Measurements from ENCODE around the gene STK32C.

STK32C gene

DNA sequence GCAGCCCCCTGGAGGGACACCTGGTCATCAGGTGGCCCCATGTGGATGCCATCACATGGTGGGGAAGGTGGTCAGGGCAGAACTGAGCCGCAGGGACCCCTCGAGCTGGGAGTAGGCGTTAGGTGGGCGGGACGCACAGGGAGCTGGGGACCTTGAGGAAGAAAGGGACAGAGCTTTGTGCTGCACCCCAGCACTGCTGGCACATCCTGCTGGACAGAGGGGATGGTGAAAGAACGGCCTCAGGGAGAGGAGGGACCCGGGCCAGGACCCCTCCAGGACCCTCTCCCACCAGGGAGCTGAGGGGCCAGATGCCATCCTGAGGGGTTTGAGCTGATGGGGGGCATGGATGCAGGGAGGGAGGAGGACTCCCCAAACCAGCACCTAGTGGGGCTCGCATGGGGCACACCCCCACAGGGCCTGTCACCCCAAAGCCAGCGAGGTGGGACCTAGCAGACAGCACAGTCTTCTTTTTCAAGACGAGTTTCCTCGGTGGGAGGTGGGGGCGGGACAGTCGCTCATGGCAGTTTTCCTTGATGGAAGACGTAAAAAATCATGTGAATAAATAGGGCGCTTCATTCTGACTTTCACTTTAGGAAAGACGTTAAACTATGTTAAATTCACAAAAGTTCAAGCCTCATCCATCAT, 43.3 kb downstream of the STK32C start:
- no peak for DNase-seq

GRCh38 chr10:132263866-132264265, 43.9 kb downstream of the STK32C start:
- no peak for DNase-seq

- no peak for DNase-seq
These were observed 47.9 kb downstream of the STK32C start for GRCh38 chr10:132259702-132260482.

DNA sequence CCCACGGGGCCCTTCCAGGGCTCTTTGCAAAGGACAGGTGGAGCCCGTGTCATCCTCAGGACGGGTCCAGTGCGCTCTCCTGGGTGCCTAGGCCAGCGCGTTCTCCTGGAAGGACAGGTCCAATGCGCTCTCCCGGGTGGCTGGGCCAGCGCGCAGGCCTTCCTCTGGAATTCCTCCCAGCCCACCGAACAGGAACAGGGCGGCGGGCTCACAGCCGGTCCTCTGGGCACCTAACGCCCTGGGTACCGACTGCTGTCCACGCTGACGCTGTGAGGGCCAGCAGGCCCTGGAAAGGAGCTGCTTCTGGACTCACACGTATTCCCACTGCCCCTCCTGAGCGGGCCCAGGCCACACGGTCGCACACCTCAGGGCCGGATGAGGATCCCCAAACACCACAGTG, 49.3 kb downstream of the STK32C start:
- no peak for DNase-seq

DNA sequence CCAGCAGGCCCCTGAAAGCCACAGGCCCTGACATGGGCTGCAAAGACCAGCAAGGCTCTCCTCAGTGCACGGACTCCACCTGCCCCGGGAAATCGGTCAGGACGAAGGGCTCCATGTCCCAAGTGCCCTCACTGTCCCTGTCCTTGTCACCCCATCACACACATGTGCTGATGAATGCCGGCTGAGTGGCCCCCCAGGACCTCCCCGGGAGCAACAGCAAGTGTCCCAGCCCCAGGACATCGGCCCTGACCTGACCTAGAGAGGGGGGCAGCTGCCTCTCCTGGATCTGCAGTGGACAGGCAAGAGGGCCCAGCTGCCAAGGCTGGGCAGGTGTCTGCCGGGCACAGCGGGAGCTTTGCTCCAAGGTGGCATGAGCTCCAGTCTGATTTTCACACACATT, 49.8 kb downstream of the STK32C start:
- no peak for DNase-seq

- DNase-seq, result no peak
These were observed 50.5 kb downstream of the STK32C start for GRCh38 chr10:132257271-132257670.

DNA sequence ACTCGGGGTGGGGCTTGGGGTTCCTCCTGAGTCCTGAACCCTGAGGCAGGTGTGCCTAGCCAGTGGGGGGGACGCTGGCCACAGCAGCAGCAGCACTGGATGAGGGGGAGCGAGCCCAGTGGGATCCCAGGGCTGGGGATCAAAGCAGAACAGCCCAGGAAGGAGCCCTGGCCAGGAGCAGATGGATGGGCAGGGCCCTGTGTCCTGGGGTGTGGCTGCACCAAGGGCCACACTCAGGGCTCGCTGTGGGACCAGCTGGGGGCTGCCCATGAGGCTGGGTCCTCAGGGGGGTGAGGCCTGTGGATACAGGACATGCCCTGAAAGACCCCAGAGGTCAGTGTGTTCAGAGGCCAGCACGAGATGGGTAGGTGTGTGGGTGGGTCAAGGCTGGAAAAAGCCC, 50.9 kb downstream of the STK32C start:
- no peak for DNase-seq

- no peak for DNase-seq
These were observed 52.0 kb downstream of the STK32C start for GRCh38 chr10:132255489-132256344.

DNA sequence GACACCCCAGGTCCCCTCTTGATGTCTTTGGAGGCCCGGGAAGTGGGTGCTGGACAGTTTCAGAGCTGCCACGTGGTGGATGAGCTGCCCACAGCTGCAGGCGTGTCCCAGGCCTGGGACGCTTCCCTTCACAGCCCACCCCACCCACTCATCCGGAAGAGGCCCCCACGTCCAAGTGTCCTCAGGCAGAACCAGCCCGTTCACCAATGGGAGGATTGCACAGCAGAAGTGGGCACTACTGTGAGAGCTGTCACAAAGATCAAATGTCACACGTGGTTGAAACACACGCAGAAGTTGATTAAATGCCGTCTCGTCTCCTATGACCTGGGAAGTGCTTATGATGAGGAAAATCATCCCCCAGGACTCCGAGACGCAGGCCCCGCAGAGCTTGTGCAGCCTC, 52.9 kb downstream of the STK32C start:
- DNase-seq, result no peak

DNA sequence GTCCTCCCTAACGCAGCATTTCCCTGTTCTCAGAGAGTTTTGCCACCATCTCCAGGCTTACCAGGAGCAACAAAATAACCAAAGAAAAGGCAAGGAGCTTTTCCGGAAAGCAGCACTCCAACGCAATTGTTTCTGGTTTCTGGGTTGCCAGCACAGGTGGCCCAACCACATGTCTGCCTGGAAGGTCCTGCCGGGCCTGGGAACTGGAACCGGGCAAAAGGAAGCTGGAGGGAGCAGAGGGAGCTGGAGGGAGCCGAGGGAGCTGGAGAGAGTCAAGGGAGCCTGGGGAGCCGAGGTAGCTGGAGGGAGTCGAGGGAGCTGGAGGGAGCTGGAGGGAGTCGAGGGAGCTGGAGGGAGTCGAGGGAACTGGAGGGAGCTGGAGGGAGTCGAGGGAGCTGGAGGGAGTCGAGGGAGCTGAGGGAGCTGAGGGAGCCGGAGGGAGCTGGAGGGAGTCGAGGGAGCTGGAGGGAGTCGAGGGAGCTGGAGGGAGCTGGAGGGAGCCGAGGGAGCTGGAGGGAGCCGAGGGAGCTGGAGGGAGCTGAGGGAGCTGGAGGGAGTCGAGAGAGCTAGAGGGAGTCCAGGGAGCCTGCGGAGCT, 54.6 kb downstream of the STK32C start:
- DNase-seq, result no peak

DNA sequence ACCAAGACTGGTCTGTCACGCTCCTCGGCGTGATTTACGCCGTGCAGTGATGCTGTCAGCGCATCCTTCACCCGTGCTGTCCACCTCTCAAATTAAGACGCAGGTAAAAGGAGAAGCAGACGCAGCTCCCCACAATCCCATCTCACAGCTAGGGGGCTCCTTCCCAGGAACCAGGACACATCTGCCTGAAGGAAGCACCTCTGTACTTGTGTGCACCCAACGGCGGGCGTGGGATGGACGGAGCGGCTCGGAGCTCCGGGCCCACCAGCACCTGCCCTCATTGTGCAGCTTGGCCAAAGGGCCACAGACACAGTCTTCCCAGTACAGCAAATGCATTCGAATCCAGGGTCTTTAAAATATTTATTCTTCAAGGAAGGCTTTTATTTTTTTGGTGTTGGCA, 55.3 kb downstream of the STK32C start:
- DNase-seq, result no peak

GRCh38 chr10:132251928-132252327, 55.8 kb downstream of the STK32C start:
- no peak for DNase-seq

DNA sequence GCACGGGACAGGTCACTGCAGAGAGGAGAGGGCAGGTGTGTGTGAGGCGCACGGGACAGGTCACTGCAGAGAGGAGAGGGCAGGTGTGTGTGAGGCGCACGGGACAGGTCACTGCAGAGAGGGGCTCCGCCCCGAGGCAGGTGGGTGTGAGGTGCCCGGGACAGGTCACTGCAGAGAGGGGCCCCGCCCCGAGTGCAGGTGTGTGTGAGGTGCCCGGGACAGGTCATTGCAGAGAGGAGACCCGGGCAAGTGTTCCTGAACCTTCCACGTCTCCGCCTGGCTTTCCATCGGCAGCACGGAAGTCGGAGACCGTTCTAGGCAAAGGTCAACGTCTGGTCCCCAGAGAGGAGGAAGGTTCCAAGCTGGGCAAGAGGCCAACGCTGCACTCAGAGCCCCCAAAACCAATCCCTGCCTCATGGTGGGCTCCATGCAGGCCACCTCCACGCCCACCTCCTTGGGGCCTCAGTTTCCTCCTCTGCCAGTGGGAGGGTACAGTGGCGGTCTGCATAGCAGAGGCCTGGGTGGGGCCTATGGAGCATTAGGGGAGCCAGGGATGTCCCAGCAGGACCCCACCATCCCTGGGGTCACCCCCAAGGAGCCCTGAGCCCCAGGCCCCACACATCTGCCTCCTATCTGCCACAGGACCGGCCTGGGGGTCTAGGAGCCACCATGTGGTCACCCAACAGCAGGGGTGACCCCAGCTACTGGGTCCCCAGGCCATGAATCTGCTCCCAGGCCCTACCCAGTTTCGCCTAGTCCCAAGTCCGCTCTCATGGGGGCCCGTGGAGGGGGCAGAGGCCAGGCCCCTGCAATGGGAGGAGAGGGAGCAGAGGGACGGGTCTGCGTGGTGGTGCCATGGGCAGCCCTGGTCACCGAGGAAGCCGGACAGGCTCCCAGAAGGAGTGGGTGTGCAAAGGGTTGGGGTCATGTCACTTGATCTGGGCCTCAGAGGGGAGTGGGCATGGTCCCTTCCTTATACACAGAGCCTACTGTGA, 57.0 kb downstream of the STK32C start:
- DNase-seq, result no peak

GRCh38 chr10:132249824-132250375, 57.9 kb downstream of the STK32C start:
- no peak for DNase-seq

- no peak for DNase-seq
These were observed 58.5 kb downstream of the STK32C start for GRCh38 chr10:132249226-132249724.

- DNase-seq, result peak; percentile 49
These were observed 59.1 kb downstream of the STK32C start for GRCh38 chr10:132248455-132249225.

DNA sequence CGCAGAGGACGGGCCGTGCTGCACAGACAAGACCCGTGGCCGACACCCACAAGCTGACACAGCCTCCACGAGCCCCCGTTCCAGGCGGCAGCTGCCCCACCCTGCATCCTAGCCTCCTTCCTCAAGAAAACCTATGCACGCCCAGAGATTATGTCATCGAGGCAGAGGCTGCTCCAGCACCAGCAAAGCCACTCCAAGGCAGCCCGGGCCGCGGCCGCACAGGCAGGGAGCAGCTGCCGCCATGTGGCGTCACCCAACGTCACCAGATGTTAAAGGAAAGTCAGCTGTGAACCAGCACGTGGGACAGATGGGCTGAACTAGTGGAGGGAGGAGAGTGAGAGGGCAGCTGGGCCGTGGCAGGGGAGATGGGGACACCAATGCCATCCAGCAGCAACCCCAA, 59.8 kb downstream of the STK32C start:
- DNase-seq, result no peak

- no peak for DNase-seq
These were observed 61.5 kb downstream of the STK32C start for GRCh38 chr10:132246296-132246695.

DNA sequence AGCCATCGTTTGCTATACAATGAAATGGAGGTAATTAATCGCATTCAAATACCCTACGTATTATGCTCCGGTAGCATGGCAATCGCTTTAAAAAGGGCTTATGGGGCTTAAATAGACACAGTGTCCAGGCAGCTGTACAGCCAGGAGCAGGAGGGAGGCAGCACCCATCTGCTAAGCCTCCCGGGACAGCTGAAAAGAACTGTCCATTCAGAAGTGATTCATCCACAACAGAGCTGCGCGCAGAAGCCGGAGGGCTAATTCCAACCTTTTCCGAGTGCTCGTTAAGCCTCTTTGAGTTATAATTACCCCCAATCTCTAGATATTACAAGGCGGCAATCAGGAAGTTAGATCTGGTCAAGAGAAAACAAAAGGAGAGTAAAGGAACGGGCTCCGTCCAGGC, 62.7 kb downstream of the STK32C start:
- no peak for DNase-seq

DNA sequence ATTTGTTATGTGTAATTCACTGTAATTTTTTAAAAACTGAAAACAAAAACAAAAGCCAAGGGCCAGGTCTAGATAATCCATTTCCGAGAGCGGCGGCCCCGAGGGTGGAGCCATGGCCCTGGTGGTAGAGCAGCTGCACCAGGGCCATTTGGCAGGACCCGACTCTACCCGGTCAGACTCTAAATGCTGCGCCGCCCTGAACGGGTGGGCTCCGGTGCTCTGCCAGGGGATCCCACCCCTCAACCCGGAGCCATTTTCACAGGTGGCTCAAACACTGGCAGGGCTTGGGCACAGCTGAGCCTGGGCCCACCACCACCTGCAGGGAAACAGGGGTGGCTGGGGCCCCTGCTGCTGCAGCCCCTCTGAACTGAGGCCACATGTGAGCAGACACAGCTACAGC, 64.1 kb downstream of the STK32C start:
- DNase-seq, result no peak

GRCh38 chr10:132243141-132243540, 64.6 kb downstream of the STK32C start:
- DNase-seq, result no peak

Measured in effector CD4-positive, alpha-beta T cell (primary cell).